ENCODE data around the gene C6orf163. TPM values are rescaled to one million over a fixed set of nuclear protein-coding genes. Genes with fewer than 3 reads are reported as not detected.
A peak's percentile ranks its signal among the peaks of the same experiment; 100 is the strongest.

Gene C6orf163
- total and polyA plus RNA-seq, 2 of the 13 experiments (the other 11 are each of a cell fraction or from before 2014, with no cell fraction given): 0.62 to 1.8 TPM

DNA sequence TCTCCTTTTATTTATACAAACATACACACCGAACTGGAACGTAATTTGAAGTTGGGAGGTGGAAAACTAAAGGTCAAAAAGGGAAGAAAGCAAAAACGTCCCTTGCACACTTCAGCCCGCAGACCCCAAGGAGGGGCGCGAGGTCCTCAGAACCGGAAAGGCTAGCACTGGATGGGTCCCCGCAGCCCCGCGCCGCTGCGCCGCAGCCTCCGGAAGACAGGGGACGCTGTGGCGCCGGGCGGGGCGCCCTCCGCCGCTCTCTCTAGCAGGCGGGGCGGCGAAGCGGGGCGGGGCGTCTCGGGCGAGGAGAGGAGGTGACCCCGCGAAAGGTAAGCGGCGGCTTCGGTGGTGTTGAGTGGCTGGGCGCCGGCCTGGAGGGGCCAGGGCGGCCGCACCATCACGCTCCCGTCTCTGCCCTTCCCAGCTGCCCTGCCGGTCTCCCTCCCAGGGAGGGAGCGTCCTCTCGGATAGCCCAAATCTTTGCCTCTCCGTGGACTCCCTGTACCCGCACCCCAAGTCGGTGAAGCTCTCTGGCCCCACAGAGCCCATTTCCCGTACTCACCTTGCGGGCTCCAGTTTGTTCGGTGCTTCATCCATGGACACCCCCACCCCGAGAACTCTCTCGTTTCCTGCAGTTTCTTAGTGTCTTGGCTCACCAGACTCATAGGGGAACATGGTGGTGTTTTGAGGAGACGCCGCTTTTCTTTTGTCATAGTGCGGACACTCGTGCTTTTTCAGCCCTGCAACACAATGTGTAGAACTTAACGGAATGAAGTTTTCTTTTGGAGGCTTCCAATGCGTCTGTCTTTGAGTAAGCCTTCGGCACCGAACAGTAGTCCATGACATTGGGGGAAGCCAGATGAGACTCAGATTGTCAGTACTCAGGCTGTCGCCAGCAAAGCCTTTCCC lies 22.1 kb upstream of the C6orf163 start, which contains the start of gene SMIM8 (continued):
- TF ChIP-seq, protein P1, sequence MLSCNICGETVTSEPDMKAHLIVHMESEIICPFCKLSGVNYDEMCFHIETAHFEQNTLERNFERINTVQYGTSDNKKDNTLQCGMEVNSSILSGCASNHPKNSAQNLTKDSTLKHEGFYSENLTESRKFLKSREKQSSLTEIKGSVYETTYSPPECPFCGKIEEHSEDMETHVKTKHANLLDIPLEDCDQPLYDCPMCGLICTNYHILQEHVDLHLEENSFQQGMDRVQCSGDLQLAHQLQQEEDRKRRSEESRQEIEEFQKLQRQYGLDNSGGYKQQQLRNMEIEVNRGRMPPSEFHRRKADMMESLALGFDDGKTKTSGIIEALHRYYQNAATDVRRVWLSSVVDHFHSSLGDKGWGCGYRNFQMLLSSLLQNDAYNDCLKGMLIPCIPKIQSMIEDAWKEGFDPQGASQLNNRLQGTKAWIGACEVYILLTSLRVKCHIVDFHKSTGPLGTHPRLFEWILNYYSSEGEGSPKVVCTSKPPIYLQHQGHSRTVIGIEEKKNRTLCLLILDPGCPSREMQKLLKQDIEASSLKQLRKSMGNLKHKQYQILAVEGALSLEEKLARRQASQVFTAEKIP (CRISPR knock-in tag; IDR thresholded peaks at IDR 0.05; ENCODE audit: borderline replicate concordance): no peak
- no peak for TF ChIP-seq RAD51 (IDR thresholded peaks at IDR 0.05; ENCODE audit: borderline replicate concordance)
- peak; percentile 58 for TF ChIP-seq ZBTB7B (CRISPR knock-in tag; IDR thresholded peaks at IDR 0.05)
- 0 out of 2 replicates have a peak, but pooled peaks have one; percentile 32 for TF ChIP-seq ZNF484 (CRISPR knock-in tag; IDR thresholded peaks at IDR 0.05; ENCODE audit: borderline replicate concordance, low read depth)
- TF ChIP-seq ZNF737 (CRISPR knock-in tag; IDR thresholded peaks at IDR 0.05; ENCODE audit: borderline replicate concordance): 0 out of 2 replicates have a peak, but pooled peaks have one; percentile 30
- no peak for TF ChIP-seq ZNF558 (CRISPR knock-in tag; IDR thresholded peaks at IDR 0.05; ENCODE audit: borderline replicate concordance)
- TF ChIP-seq, protein P2, sequence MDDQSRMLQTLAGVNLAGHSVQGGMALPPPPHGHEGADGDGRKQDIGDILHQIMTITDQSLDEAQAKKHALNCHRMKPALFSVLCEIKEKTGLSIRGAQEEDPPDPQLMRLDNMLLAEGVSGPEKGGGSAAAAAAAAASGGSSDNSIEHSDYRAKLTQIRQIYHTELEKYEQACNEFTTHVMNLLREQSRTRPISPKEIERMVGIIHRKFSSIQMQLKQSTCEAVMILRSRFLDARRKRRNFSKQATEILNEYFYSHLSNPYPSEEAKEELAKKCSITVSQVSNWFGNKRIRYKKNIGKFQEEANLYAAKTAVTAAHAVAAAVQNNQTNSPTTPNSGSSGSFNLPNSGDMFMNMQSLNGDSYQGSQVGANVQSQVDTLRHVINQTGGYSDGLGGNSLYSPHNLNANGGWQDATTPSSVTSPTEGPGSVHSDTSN (CRISPR knock-in tag; IDR thresholded peaks at IDR 0.05; ENCODE audit: borderline replicate concordance): peak; percentile 74
- TF ChIP-seq ZNF775 (CRISPR knock-in tag; IDR thresholded peaks at IDR 0.05; ENCODE audit: borderline replicate concordance): no peak
- TF ChIP-seq ZSCAN12 (CRISPR knock-in tag; IDR thresholded peaks at IDR 0.05): no peak; the same call in 1 of the 2 replicates
- peak; percentile 47; the same call in 1 of the 2 replicates for TF ChIP-seq ARHGAP35 (CRISPR knock-in tag; IDR thresholded peaks at IDR 0.05; ENCODE audit: borderline replicate concordance)
- TF ChIP-seq, protein P3, sequence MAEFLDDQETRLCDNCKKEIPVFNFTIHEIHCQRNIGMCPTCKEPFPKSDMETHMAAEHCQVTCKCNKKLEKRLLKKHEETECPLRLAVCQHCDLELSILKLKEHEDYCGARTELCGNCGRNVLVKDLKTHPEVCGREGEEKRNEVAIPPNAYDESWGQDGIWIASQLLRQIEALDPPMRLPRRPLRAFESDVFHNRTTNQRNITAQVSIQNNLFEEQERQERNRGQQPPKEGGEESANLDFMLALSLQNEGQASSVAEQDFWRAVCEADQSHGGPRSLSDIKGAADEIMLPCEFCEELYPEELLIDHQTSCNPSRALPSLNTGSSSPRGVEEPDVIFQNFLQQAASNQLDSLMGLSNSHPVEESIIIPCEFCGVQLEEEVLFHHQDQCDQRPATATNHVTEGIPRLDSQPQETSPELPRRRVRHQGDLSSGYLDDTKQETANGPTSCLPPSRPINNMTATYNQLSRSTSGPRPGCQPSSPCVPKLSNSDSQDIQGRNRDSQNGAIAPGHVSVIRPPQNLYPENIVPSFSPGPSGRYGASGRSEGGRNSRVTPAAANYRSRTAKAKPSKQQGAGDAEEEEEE (CRISPR knock-in tag; IDR thresholded peaks at IDR 0.05; ENCODE audit: borderline replicate concordance): no peak
- TF ChIP-seq, protein P4, sequence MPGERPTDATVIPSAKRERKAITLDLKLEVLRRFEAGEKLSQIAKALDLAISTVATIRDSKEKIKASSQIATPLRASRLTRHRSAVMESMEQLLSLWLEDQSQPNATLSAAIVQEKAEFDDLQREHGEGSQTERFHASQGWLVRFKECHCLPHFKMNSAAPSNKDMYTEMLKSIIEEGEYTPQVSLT (CRISPR knock-in tag; IDR thresholded peaks at IDR 0.05; ENCODE audit: borderline replicate concordance, low read depth): no peak; the same call in 1 of the 2 replicates
- TF ChIP-seq PCBP2 (optimal IDR thresholded peaks at IDR 0.05; ENCODE audit: low read depth, low read length, poor library complexity, severe bottlenecking): no peak
- TF ChIP-seq, protein P5, sequence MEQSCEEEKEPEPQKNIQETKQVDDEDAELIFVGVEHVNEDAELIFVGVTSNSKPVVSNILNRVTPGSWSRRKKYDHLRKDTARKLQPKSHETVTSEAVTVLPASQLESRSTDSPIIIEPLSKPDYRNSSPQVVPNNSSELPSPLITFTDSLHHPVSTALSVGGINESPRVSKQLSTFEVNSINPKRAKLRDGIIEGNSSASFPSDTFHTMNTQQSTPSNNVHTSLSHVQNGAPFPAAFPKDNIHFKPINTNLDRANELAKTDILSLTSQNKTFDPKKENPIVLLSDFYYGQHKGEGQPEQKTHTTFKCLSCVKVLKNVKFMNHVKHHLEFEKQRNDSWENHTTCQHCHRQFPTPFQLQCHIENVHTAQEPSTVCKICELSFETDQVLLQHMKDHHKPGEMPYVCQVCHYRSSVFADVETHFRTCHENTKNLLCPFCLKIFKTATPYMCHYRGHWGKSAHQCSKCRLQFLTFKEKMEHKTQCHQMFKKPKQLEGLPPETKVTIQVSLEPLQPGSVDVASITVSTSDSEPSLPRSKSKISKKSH (CRISPR knock-in tag; IDR thresholded peaks at IDR 0.05; ENCODE audit: borderline replicate concordance): no peak
- TF ChIP-seq ZNF121 (CRISPR knock-in tag; IDR thresholded peaks at IDR 0.05): 0 out of 2 replicates have a peak, but pooled peaks have one; percentile 30
- no peak for TF ChIP-seq HNF4A (CRISPR knock-in tag; IDR thresholded peaks at IDR 0.05)
- TF ChIP-seq IRX3 (CRISPR knock-in tag; IDR thresholded peaks at IDR 0.05; ENCODE audit: borderline replicate concordance, low read depth): no peak
- TF ChIP-seq, protein P6, sequence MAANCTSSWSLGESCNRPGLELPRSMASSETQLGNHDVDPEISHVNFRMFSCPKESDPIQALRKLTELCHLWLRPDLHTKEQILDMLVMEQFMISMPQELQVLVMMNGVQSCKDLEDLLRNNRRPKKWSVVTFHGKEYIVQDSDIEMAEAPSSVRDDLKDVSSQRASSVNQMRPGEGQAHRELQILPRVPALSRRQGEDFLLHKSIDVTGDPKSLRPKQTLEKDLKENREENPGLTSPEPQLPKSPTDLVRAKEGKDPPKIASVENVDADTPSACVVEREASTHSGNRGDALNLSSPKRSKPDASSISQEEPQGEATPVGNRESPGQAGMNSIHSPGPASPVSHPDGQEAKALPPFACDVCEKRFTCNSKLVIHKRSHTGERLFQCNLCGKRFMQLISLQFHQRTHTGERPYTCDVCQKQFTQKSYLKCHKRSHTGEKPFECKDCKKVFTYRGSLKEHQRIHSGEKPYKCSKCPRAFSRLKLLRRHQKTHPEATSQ (CRISPR knock-in tag; IDR thresholded peaks at IDR 0.05; ENCODE audit: borderline replicate concordance): peak; percentile 97; the same call in 1 of the 2 replicates
